Measurements from ENCODE around the gene TEAD1.

DNA sequence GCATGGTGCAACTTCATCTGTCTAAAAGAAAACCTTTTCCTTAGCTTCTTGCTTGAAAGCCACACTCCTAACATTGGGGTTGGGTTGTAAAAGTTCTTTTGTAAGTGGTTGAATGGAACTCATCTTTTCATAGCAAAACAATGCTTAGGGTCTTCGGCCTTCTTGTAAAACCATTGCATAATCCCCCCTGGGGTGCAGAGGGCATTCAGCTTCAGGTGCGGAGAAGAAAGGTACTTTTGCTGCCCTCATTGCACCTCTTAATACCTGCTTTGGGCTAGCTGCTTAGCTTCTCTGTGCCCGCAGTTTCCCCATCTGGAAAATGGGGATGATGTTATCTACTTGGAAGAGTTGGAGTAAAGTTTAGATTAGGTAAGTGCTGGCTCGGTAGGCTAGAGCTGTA lies 10.1 kb downstream of the TEAD1 start:
- TF ChIP-seq, protein P1, sequence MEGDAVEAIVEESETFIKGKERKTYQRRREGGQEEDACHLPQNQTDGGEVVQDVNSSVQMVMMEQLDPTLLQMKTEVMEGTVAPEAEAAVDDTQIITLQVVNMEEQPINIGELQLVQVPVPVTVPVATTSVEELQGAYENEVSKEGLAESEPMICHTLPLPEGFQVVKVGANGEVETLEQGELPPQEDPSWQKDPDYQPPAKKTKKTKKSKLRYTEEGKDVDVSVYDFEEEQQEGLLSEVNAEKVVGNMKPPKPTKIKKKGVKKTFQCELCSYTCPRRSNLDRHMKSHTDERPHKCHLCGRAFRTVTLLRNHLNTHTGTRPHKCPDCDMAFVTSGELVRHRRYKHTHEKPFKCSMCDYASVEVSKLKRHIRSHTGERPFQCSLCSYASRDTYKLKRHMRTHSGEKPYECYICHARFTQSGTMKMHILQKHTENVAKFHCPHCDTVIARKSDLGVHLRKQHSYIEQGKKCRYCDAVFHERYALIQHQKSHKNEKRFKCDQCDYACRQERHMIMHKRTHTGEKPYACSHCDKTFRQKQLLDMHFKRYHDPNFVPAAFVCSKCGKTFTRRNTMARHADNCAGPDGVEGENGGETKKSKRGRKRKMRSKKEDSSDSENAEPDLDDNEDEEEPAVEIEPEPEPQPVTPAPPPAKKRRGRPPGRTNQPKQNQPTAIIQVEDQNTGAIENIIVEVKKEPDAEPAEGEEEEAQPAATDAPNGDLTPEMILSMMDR (IDR thresholded peaks at IDR 0.05): no peak
- no peak for TF ChIP-seq POLR2A (IDR thresholded peaks at IDR 0.05)
